ENCODE measurements around the gene ZNF783.
"Not testable (repeated sequence)": the region's sequence is repeated elsewhere in the genome, so short reads cannot be mapped to it uniquely, and the experiment has no call there.

Gene ZNF783

GRCh38 chr7:149310990-149311573 lies 49.1 kb downstream of the ZNF783 start:
- TF ChIP-seq GATA1 (IDR thresholded peaks at IDR 0.05; ENCODE audit: low read depth, low read length) = no peak

DNA sequence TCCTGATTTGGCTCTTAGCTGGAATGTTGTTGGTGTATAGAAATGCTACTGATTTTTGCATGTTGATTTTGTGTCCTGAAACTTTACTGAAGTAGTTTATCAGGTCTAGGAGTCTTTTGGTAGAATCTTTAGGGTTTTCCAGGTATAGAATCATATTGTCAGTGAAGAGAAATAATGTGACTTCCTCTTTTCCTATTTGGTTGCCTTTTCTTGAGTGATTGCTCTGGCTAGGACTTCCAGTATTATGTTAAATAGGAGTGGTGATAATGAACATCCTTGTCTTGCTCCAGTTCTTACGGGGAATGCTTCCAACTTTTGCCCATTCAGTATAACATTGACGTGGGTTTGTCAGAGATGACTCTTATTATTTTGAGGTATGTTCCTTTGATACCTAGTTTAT lies 52.0 kb downstream of the ZNF783 start:
- TF ChIP-seq POLR2A (IDR thresholded peaks at IDR 0.05; ENCODE audit: low read length) (no peak), GATA1 (IDR thresholded peaks at IDR 0.05; ENCODE audit: low read depth, low read length) (no peak)

More at GRCh38 chr7:149310990-149311573, 49.1 kb downstream of the ZNF783 start:
- no peak for DNase-seq

GRCh38 chr7:149316606-149317005 lies 54.6 kb downstream of the ZNF783 start:
- no peak for DNase-seq
- TF ChIP-seq GATA1 (IDR thresholded peaks at IDR 0.05; ENCODE audit: low read depth, low read length) = no peak
- no peak for TF ChIP-seq POLR2A (IDR thresholded peaks at IDR 0.05; ENCODE audit: low read length)

More for the DNA sequence above, 52.0 kb downstream of the ZNF783 start:
- no peak for DNase-seq

DNA sequence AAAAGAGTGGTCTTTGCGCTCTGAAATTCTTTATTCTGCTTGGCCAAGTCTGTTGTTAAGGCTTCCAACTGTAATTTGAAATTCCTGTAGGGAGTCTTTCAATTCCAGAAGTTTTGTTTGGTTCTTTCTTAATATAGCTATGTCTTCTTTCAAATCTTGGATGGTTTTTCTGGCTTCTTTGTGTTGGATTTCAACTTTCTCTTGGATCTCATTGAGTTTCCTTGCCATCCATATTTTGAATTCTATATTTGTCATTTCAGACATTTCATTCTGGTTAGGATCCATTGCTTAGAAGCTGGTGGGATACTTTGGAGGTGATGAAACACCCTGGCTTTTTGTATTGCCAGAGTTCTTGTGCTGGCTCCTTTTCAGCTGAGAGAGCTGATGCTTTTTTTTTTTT lies 55.5 kb downstream of the ZNF783 start:
- TF ChIP-seq POLR2A (IDR thresholded peaks at IDR 0.05; ENCODE audit: low read length) (no peak), GATA1 (IDR thresholded peaks at IDR 0.05; ENCODE audit: low read depth, low read length) (no peak)
- no peak for DNase-seq

DNA sequence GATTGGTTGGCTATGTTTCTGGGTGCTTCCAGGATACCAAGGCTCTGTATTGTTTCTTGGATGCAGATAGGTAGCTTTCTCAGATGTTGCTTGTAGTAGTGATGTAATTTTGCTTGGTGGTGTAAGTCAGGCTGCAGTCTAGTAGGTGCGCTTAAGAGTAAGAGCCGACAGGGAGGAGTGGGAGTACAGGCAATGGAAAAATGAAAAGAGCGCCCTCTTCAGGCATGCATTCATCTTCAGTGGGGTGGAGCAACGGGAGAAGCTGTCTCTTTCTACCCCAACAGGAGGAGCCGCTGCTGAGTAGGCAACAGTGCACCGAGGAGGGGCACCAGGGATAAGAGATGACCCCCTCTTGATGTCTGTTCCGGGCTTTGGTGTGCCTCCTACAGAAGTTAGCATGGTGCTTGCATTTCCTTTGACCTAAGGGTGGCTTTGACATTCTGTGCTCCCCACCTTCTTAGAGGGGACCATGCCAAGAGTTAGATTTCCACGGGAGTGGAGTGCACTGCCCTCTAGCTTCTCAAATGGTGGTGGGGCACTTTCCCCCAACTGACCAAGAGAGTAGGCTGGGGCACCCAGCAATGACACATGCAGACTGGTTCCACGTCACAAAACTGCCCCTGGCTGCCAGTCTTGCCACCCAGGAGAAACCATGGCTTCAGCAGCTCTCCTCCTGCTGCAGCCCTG lies 56.1 kb downstream of the ZNF783 start:
- no peak for TF ChIP-seq POLR2A (IDR thresholded peaks at IDR 0.05; ENCODE audit: low read length)
- no peak for TF ChIP-seq GATA1 (IDR thresholded peaks at IDR 0.05; ENCODE audit: low read depth, low read length)
- peak; percentile 19 to 30 for DNase-seq

DNA sequence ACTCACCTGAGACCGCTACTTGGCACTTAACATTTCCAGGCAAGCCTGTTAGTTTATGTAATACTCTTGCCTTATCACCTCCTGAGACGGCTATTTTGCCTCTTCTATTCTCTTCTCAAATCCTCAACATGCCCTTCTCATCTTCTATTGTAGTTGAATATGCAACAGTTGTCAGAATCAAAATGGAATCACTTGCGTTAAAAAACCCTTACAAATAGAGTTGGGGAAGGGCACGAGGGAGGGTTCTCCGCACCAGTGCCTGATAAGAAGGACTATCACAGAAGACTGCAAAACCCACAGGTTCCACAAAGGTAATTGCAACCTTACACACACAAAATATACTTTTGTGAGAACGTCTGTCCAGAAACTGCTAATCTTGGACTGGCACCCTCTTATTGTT lies 57.4 kb downstream of the ZNF783 start:
- DNase-seq = no peak
- no peak for TF ChIP-seq GATA1 (IDR thresholded peaks at IDR 0.05; ENCODE audit: low read depth, low read length)
- TF ChIP-seq POLR2A (IDR thresholded peaks at IDR 0.05; ENCODE audit: low read length) = no peak

GRCh38 chr7:149320313-149321124 lies 58.5 kb downstream of the ZNF783 start:
- no peak for TF ChIP-seq GATA1 (IDR thresholded peaks at IDR 0.05; ENCODE audit: low read depth, low read length)
- TF ChIP-seq POLR2A (IDR thresholded peaks at IDR 0.05; ENCODE audit: low read length) = no peak
- DNase-seq = no peak

DNA sequence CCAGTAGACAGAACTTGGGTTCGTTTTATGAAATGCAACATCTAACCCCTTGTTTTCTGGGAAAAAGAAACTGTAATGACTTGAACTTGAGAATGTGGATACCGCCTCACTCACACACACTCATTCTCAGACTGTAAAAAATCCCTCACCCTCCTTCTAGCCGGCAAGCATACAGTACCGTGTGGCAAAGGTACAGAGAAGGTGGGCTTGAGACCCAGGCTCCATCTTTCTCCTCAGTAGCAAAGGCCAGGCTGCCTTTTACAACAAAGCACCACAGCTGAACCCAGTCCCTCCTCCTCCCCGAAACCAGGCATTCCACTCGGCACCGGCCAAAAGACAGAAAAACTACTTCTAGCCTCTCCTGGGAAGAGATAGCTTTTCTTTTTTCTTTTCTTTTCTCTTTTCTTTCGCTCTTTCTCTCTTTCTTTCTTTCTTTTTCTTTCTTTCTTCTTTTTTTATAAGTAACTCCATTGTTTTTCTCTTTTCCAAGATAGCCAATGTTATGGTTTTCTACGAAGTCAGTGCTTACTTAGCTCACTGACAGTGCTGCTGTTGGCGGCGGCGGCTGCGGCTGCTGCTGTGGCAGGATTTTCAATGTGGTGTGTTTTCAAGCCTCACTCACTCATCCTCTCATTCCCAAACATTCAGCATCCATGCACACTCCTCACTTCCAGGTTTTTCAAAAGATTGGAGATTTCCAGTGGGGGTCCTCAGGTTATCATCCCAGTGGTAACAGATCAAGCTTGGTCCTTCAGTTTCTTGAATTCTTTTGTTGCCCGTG lies 59.3 kb downstream of the ZNF783 start:
- not testable (repeated sequence) for DNase-seq

DNA sequence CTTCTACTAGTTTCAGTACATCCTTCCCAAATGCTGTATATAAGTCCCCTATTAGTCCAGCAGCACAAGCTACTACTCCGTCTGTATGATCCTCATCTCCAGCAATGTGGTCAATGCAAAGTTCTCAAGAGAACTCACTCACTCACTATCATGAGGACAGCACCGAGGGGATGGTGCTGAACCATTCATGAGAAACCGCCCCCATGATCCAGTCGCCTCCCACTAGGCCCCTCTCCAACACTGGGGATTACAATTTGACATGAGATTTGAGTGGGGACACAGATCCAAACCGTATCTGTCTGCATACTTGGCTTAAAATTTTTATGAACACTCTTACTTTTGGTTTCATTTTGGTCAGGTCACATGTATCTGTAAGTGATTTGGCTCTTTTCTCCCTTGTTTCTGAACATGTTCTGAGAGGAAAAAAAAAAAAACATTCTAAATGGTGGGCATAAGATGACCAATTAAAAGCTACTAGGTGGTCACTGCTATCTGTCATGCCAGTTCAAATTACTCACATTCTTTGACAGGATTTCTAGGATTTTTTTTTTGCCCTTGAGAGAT lies 60.1 kb downstream of the ZNF783 start:
- no peak for TF ChIP-seq GATA1 (IDR thresholded peaks at IDR 0.05; ENCODE audit: low read depth, low read length)
- no peak for TF ChIP-seq POLR2A (IDR thresholded peaks at IDR 0.05; ENCODE audit: low read length)
- DNase-seq = no peak

GRCh38 chr7:149322737-149323136 lies 60.7 kb downstream of the ZNF783 start:
- no peak for TF ChIP-seq GATA1 (IDR thresholded peaks at IDR 0.05; ENCODE audit: low read depth, low read length)
- no peak for TF ChIP-seq POLR2A (IDR thresholded peaks at IDR 0.05; ENCODE audit: low read length)
- DNase-seq = no peak

GRCh38 chr7:149325248-149325647 lies 63.3 kb downstream of the ZNF783 start:
- no peak for DNase-seq
- TF ChIP-seq GATA1 (IDR thresholded peaks at IDR 0.05; ENCODE audit: low read depth, low read length) = no peak

GRCh38 chr7:149329265-149329664 lies 67.3 kb downstream of the ZNF783 start:
- no peak for TF ChIP-seq POLR2A (IDR thresholded peaks at IDR 0.05; ENCODE audit: low read length)
- TF ChIP-seq GATA1 (IDR thresholded peaks at IDR 0.05; ENCODE audit: low read depth, low read length) = no peak
- no peak for DNase-seq

DNA sequence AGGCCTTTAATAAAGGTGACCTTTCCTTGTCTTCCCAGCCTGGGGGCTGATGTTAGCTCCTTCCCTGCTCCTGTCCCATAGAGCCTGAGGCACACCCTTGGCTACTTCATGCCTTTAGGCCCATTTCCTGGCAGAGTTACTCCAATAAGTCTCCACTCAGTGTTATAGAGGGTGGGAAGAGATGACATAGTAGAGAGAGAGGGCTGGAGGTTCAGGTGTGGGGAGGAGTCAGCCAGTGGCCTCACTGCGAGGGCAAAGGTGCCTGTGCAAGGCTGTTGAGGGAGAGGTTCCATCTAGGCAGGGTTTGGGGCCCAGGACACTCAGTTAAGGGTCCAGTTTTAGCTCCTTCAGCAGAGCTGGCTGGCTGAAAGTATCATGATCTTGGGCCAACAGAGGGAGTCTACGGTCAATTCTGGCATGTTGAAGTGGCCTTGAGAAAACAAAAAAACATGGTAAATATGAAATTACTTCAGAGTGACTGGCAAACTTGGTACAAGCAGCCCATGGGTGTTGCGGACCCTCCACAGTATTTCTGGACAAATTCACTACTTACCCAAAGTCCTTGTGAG lies 67.9 kb downstream of the ZNF783 start:
- no peak for TF ChIP-seq GATA1 (IDR thresholded peaks at IDR 0.05; ENCODE audit: low read depth, low read length)
- no peak for TF ChIP-seq POLR2A (IDR thresholded peaks at IDR 0.05; ENCODE audit: low read length)
- no peak for DNase-seq
